SK-N-SH treated with all-trans-retinoic acid at 6 μM for 48 hours (cell line): Measurements from ENCODE around the gene SGTA.

Experiments used
- ATAC-seq: fragments of 200-7000 bp; cut with Tn5 transposase; 3 replicates; pipeline ENCODE4 v1.9.1; 2020; ENCODE audit warnings: mild to moderate bottlenecking, moderate library complexity
- ARNTL ChIP-seq: fragments of 450-650 bp; formaldehyde crosslinking; IDR thresholded peaks from 2 replicates; pipeline ENCODE4 v1.5.0; 2020; ENCODE audit warnings: low read depth, mild to moderate bottlenecking, moderate library complexity, borderline replicate concordance
- CSDC2 ChIP-seq: fragments of 250-450 bp; sonication (Bioruptor Pico); IDR thresholded peaks from 2 replicates; pipeline ENCODE4 v1.5.0; 2020; ENCODE audit warnings: mild to moderate bottlenecking, moderate library complexity
- ESRRG ChIP-seq: fragments of 250-450 bp; sonication (Bioruptor Pico); IDR thresholded peaks from 2 replicates; pipeline ENCODE4 v1.6.1; 2021; ENCODE audit warnings: mild to moderate bottlenecking
- GLIS3 ChIP-seq: fragments of 250-450 bp; sonication (Bioruptor Pico); IDR thresholded peaks from 2 replicates; pipeline ENCODE4 v1.5.0; 2020; ENCODE audit warnings: mild to moderate bottlenecking, moderate library complexity
- ISL1 ChIP-seq: fragments of 250-450 bp; sonication (Bioruptor Pico); IDR thresholded peaks from 2 replicates; pipeline ENCODE4 v2.1.2; 2022; ENCODE audit warnings: mild to moderate bottlenecking, moderate library complexity
- OSR1 ChIP-seq: fragments of 250-450 bp; sonication (Bioruptor Pico); IDR thresholded peaks from 2 replicates; pipeline ENCODE4 v1.8.0; 2022; ENCODE audit warnings: moderate library complexity, mild to moderate bottlenecking, inconsistent platforms
- POU6F1 ChIP-seq: fragments of 250-450 bp; sonication (Bioruptor Pico); IDR thresholded peaks from 2 replicates; pipeline ENCODE4 v1.8.0; 2021; ENCODE audit warnings: low read depth, mild to moderate bottlenecking, moderate library complexity, borderline replicate concordance
- PPARA ChIP-seq: fragments of 250-450 bp; sonication (Bioruptor Pico); IDR thresholded peaks from 2 replicates; pipeline ENCODE4 v1.5.0; 2020; ENCODE audit warnings: mild to moderate bottlenecking, borderline replicate concordance
- RARB ChIP-seq: fragments of 250-450 bp; sonication (Bioruptor Pico); IDR thresholded peaks from 2 replicates; pipeline ENCODE4 v1.8.0; 2021; ENCODE audit warnings: mild to moderate bottlenecking, moderate library complexity
- SNAI2 ChIP-seq: fragments of 250-450 bp; sonication (Bioruptor Pico); IDR thresholded peaks from 2 replicates; pipeline ENCODE4 v1.5.0; 2020; ENCODE audit warnings: mild to moderate bottlenecking, moderate library complexity
- TCF4 ChIP-seq: fragments of 250-450 bp; sonication (Bioruptor Pico); IDR thresholded peaks from 2 replicates; pipeline ENCODE4 v1.8.0; 2021; ENCODE audit warnings: mild to moderate bottlenecking, moderate library complexity, borderline replicate concordance
- TOX ChIP-seq: fragments of 250-450 bp; sonication (Bioruptor Pico); IDR thresholded peaks from 2 replicates; pipeline ENCODE4 v1.8.0; 2021; ENCODE audit warnings: mild to moderate bottlenecking, moderate library complexity, borderline replicate concordance
- TSHZ2 ChIP-seq: fragments of 250-450 bp; sonication (Bioruptor Pico); IDR thresholded peaks from 2 replicates; pipeline ENCODE4 v1.5.0; 2020; ENCODE audit warnings: mild to moderate bottlenecking, moderate library complexity
- ZC3H10 ChIP-seq: fragments of 250-450 bp; sonication (Bioruptor Pico); IDR thresholded peaks from 2 replicates; pipeline ENCODE4 v1.5.1; 2021; ENCODE audit warnings: mild to moderate bottlenecking, moderate library complexity
- ZNF565 ChIP-seq: fragments of 450-650 bp; formaldehyde crosslinking; conservative IDR thresholded peaks from 2 replicates; pipeline ENCODE4 v1.5.0; 2020; ENCODE audit warnings: low read depth, mild to moderate bottlenecking, moderate library complexity
- ZNF70 ChIP-seq: fragments of 450-650 bp; formaldehyde crosslinking; IDR thresholded peaks from 2 replicates; pipeline ENCODE4 v1.5.0; 2020; ENCODE audit warnings: mild to moderate bottlenecking, moderate library complexity
- ZNF8 ChIP-seq: fragments of 450-650 bp; formaldehyde crosslinking; IDR thresholded peaks from 2 replicates; pipeline ENCODE4 v1.5.0; 2020; ENCODE audit warnings: mild to moderate bottlenecking, moderate library complexity
- TF ChIP-seq, protein P1 (sequence below): fragments of 250-450 bp; sonication (Bioruptor Pico); IDR thresholded peaks from 2 replicates; pipeline ENCODE4 v1.5.1; 2021; ENCODE audit warnings: mild to moderate bottlenecking, moderate library complexity
- TF ChIP-seq, protein P2 (sequence below): fragments of 250-450 bp; sonication (Bioruptor Pico); IDR thresholded peaks from 2 replicates; pipeline ENCODE4 v1.5.1; 2020; ENCODE audit warnings: low read depth, mild to moderate bottlenecking, moderate library complexity
- TF ChIP-seq, protein P3 (sequence below): fragments of 250-450 bp; sonication (Bioruptor Pico); IDR thresholded peaks from 2 replicates; pipeline ENCODE4 v1.8.0; 2020; ENCODE audit warnings: mild to moderate bottlenecking, moderate library complexity, borderline replicate concordance

The SGTA gene

DNA sequence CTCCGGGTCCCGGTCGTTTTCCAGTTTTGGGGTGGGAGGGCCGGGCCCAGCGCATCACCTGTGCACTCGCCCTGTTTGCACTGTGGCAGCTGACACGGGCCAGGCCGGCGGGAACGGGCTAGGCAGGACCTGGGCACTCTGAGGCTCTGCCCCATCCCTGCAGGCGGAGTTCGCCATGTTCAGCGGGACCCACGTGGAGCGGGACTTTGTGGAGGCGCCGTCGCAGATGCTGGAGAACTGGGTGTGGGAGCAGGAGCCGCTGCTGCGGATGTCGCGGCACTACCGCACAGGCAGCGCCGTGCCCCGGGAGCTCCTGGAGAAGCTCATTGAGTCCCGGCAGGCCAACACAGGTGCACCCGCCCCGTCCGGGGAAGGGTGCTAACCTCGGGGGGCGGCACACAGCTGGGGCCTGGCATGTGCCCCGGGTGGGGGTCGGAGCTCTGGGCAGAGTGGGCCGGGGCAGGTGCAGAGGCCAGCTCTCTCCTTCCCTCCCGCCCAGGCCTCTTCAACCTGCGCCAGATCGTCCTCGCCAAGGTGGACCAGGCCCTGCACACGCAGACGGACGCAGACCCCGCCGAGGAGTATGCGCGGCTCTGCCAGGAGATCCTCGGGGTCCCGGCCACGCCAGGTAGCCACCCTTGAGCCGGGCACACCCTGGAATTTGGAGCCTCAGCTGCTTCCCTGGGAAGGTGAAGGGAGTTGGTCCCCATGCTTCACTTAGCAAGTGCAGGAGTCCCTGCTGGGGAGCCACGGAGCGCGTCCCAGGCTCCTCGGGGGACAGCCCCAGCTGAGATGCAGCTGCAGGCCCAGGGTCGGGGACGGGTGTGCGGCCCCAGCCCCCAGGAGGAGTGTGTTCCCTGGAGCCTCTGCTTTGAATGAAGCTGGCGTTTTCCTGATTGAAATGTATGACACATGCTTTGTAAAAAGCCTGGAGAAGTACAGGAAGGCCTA, 27.3 kb upstream of the SGTA start:
- ATAC-seq = no peak
- TF ChIP-seq OSR1 (CRISPR knock-in tag) (no peak), CSDC2 (CRISPR knock-in tag) (no peak), POU6F1 (no peak), GLIS3 (CRISPR knock-in tag) (no peak), ISL1 (no peak), ESRRG (no peak), PPARA (CRISPR knock-in tag) (no peak), ZNF565 (CRISPR knock-in tag) (no peak), TCF4 (CRISPR knock-in tag) (no peak), SNAI2 (CRISPR knock-in tag) (no peak), RARB (CRISPR knock-in tag) (no peak), ZNF70 (no peak), ZNF8 (CRISPR knock-in tag) (no peak), ZC3H10 (CRISPR knock-in tag) (no peak), ARNTL (CRISPR knock-in tag) (no peak), TSHZ2 (CRISPR knock-in tag) (no peak), TOX (CRISPR knock-in tag) (no peak)
- TF ChIP-seq, protein P1, sequence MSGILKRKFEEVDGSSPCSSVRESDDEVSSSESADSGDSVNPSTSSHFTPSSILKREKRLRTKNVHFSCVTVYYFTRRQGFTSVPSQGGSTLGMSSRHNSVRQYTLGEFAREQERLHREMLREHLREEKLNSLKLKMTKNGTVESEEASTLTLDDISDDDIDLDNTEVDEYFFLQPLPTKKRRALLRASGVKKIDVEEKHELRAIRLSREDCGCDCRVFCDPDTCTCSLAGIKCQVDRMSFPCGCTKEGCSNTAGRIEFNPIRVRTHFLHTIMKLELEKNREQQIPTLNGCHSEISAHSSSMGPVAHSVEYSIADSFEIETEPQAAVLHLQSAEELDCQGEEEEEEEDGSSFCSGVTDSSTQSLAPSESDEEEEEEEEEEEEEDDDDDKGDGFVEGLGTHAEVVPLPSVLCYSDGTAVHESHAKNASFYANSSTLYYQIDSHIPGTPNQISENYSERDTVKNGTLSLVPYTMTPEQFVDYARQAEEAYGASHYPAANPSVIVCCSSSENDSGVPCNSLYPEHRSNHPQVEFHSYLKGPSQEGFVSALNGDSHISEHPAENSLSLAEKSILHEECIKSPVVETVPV (CRISPR knock-in tag) = no peak
- TF ChIP-seq, protein P2, sequence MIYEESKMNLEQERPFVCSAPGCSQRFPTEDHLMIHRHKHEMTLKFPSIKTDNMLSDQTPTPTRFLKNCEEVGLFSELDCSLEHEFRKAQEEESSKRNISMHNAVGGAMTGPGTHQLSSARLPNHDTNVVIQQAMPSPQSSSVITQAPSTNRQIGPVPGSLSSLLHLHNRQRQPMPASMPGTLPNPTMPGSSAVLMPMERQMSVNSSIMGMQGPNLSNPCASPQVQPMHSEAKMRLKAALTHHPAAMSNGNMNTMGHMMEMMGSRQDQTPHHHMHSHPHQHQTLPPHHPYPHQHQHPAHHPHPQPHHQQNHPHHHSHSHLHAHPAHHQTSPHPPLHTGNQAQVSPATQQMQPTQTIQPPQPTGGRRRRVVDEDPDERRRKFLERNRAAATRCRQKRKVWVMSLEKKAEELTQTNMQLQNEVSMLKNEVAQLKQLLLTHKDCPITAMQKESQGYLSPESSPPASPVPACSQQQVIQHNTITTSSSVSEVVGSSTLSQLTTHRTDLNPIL (CRISPR knock-in tag) = no peak
- TF ChIP-seq, protein P3, sequence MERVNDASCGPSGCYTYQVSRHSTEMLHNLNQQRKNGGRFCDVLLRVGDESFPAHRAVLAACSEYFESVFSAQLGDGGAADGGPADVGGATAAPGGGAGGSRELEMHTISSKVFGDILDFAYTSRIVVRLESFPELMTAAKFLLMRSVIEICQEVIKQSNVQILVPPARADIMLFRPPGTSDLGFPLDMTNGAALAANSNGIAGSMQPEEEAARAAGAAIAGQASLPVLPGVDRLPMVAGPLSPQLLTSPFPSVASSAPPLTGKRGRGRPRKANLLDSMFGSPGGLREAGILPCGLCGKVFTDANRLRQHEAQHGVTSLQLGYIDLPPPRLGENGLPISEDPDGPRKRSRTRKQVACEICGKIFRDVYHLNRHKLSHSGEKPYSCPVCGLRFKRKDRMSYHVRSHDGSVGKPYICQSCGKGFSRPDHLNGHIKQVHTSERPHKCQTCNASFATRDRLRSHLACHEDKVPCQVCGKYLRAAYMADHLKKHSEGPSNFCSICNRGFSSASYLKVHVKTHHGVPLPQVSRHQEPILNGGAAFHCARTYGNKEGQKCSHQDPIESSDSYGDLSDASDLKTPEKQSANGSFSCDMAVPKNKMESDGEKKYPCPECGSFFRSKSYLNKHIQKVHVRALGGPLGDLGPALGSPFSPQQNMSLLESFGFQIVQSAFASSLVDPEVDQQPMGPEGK (CRISPR knock-in tag) = no peak

GRCh38 chr19:2809387-2810140, 26.5 kb upstream of the SGTA start:
- TF ChIP-seq ZC3H10 (CRISPR knock-in tag) (no peak), SNAI2 (CRISPR knock-in tag) (no peak), OSR1 (CRISPR knock-in tag) (no peak), TSHZ2 (CRISPR knock-in tag) (no peak)
- TF ChIP-seq, protein P3 (CRISPR knock-in tag) = no peak
- no peak for ATAC-seq
